Choroid plexus epithelial cell (primary cell): ENCODE measurements around the gene ZNF783.
"Not testable (repeated sequence)": the region's sequence is repeated elsewhere in the genome, so short reads cannot be mapped to it uniquely, and the experiment has no call there.

ENCODE experiments used
- DNase-seq: peaks from one replicate; pipeline ENCODE4 v3.0.0-alpha.2; 2010; ENCODE audit warnings: low read depth
- H3K4me3 ChIP-seq: 2 replicates; pipeline ENCODE4 v1.5.1; 2011; ENCODE audit warnings: low read depth, mild to moderate bottlenecking, control low read depth, low read length, moderate library complexity
- CTCF ChIP-seq: conservative IDR thresholded peaks from 2 replicates; pipeline ENCODE4 v1.5.1; 2011; ENCODE audit warnings: low read depth, mild to moderate bottlenecking, control low read depth, inconsistent platforms, low read length, moderate library complexity

Gene ZNF783

GRCh38 chr7:149267733-149268132, 5.7 kb downstream of the ZNF783 start:
- no peak for DNase-seq
- TF ChIP-seq CTCF, result no peak
- H3K4me3 ChIP-seq, result no peak overlapping the region

- not testable (repeated sequence) for H3K4me3 ChIP-seq, DNase-seq
These were observed 12.4 kb downstream of the ZNF783 start for GRCh38 chr7:149274424-149274823.

- H3K4me3 ChIP-seq, result no peak overlapping the region
- no peak for DNase-seq
- no peak for TF ChIP-seq CTCF
These were observed 15.9 kb downstream of the ZNF783 start for GRCh38 chr7:149277871-149278270.

- no peak for DNase-seq
- H3K4me3 ChIP-seq, result no peak overlapping the region
- TF ChIP-seq CTCF, result no peak
These were observed 16.4 kb downstream of the ZNF783 start for GRCh38 chr7:149278396-149278795.

- TF ChIP-seq CTCF, result no peak
- DNase-seq, result no peak
- H3K4me3 ChIP-seq, result no peak overlapping the region
These were observed 17.2 kb downstream of the ZNF783 start for GRCh38 chr7:149279111-149279743.

- no peak overlapping the region for H3K4me3 ChIP-seq
- no peak for DNase-seq
- no peak for TF ChIP-seq CTCF
These were observed 18.2 kb downstream of the ZNF783 start for GRCh38 chr7:149280151-149280550.

GRCh38 chr7:149280661-149281507, 18.9 kb downstream of the ZNF783 start:
- DNase-seq, result no peak
- TF ChIP-seq CTCF, result no peak
- no peak overlapping the region for H3K4me3 ChIP-seq
